ENCODE measurements around the gene FHAD1.

Gene FHAD1

DNA sequence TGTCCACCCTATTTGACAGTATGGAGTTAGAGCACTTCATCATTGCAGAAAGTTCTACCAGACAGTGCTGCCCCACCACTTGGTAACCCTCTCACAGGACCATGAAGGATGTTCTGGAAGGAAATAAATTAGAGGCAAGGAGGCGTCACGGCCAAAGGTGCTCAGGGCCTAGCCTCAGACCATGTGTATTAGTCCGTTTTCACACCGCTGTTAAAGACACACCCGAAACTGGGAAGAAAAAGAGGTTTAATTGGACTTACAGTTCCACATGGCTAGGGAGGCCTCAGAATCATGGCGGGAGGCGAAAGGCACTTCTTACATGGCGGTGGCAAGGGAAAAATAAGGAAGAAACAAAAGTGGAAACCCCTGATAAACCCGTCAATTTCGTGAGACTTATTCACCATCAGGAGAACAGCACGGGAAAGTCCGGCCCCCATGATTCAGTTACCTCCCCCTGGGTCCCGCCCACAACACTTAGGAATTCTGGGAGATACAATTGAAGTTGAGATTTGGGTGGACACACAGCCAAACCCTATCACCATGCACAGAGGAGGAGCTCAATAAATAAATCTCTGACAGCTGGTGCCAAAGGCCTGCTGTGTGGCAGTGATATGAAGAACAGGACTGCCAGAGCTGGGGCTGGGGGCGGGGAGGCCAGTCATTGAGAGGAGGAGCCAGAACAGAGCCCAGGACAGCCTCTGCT, 75.8 kb downstream of the FHAD1 start:
- Histone ChIP-seq H3K27me3 (ENCODE audit: control insufficient read depth, insufficient read depth, low read length) (no peaks in the 10 kb centered on the region), H3K9ac (ENCODE audit: low read length) (no peak overlapping the region), H3K4me3 (ENCODE audit: low read depth, low read length) (no peak overlapping the region), H3K9me3 (ENCODE audit: control insufficient read depth, insufficient read depth, low read depth, low read length) (no peaks in the 10 kb centered on the region), H3K4me1 (ENCODE audit: control insufficient read depth, insufficient read depth, low read length) (peaks cover 21% of the 10 kb centered on the region), H3K36me3 (ENCODE audit: control insufficient read depth, insufficient read depth, low read length) (no peaks in the 10 kb centered on the region), H3K27ac (ENCODE audit: low read depth, low read length) (no peak overlapping the region)

DNA sequence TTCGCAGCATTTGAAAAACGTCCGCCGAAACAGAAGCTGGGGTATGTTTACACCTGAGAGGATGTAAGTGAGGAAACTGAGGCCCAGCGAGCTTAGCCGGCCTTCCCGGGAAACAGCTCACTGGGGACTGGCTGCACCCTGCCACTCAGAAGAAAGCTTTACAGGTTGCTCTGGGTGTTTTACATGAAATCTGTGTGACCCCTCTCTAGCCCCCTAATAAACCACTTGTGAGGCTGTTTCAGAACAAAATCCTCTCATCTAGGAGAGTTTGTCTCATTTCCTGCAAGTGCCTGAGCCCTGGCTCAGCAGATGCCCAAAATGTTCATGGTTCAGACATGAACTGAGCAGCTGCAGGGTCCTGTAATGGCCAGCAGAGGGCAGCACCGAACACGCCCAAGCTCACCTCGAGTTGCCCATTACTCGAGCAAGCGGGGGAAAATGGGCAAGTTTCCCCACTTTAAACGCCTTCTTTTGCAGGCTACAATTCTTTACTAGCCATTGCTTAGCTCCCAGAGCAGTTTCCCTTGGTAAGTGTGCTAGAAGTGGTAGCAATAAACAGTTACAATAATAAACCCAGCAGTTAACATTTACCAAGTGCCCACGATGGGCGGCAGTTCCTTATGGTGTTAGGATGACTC, 76.4 kb downstream of the FHAD1 start:
- H3K4me3 ChIP-seq (ENCODE audit: low read depth, low read length) = no peak overlapping the region
- no peak overlapping the region for H3K27ac ChIP-seq (ENCODE audit: low read depth, low read length)
- H3K9me3 ChIP-seq (ENCODE audit: control insufficient read depth, insufficient read depth, low read depth, low read length) = no peaks in the 10 kb centered on the region
- H3K36me3 ChIP-seq (ENCODE audit: control insufficient read depth, insufficient read depth, low read length) = no peaks in the 10 kb centered on the region
- peaks cover 21% of the 10 kb centered on the region for H3K4me1 ChIP-seq (ENCODE audit: control insufficient read depth, insufficient read depth, low read length)
- H3K9ac ChIP-seq (ENCODE audit: low read length) = no peak overlapping the region
- H3K27me3 ChIP-seq (ENCODE audit: control insufficient read depth, insufficient read depth, low read length) = no peaks in the 10 kb centered on the region

DNA sequence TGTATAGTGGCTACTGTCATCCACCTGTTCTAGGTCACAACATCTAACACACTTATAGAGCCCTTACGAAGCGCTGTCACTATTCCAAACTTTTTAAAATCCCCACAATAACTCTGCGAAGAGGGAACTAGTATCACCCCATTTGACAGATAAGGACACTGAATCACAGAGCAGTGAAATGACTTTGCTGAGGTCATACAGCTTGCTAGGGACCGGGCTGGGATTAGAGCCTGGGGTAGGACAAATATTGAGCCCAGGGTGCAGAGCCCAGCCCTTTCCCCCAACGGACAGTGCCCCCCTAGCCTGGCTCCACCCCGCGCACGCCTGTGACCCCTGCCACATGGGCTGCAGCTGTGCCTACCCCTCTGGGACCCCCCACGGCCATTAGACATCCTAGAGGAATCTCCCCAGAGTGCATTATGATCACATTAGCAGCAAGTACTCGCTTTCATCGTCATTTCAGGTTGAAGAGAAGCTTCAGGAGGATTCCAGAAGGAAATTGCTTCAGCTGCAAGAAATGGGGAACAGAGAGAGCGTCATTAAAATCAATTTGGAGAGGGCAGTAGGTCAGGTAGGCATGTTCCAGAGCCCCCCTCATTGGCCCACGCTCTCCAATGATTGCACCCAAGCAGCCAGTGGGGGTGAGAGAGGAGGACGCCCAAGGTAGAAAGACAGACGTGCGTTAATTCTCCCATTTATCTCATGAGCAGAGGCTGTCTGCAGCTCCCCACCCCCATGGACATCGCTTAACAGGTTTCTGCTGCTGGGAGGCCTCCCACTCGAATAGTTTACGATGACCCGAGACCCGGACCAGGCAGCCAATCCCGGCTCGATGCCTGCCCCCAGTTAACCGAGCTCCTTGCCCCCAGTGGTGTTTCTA, 77.2 kb downstream of the FHAD1 start:
- no peak overlapping the region for H3K4me3 ChIP-seq (ENCODE audit: low read depth, low read length)
- peaks cover 21% of the 10 kb centered on the region for H3K4me1 ChIP-seq (ENCODE audit: control insufficient read depth, insufficient read depth, low read length)
- H3K27me3 ChIP-seq (ENCODE audit: control insufficient read depth, insufficient read depth, low read length) = no peaks in the 10 kb centered on the region
- no peaks in the 10 kb centered on the region for H3K36me3 ChIP-seq (ENCODE audit: control insufficient read depth, insufficient read depth, low read length)
- H3K9me3 ChIP-seq (ENCODE audit: control insufficient read depth, insufficient read depth, low read depth, low read length) = no peaks in the 10 kb centered on the region
- no peak overlapping the region for H3K27ac ChIP-seq (ENCODE audit: low read depth, low read length)
- H3K9ac ChIP-seq (ENCODE audit: low read length) = no peak overlapping the region

DNA sequence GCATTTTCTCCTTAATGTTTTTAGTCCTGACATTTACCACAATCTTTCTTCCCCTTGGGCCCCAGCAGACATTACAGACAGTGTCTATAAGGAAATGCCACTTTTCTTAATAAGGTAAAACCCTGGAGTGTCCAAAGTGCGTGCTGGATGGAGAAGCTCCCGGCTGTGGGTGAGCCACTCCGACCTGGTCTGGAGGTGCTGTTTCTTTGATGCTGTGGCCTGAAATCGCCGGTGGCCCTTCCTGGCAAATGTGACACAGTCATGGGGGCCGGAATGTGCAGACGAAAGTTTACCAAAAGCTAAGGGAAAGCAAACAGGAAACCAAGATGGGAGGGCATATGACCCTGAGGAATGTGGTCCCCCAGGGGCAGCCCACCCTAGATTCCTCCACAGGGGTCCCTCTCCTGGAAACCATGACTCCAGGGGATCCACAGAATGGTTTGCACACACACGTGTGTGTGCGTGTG, 77.9 kb downstream of the FHAD1 start:
- H3K9me3 ChIP-seq (ENCODE audit: control insufficient read depth, insufficient read depth, low read depth, low read length) = no peaks in the 10 kb centered on the region
- no peak overlapping the region for H3K4me3 ChIP-seq (ENCODE audit: low read depth, low read length)
- no peak overlapping the region for H3K9ac ChIP-seq (ENCODE audit: low read length)
- no peak overlapping the region for H3K27ac ChIP-seq (ENCODE audit: low read depth, low read length)
- H3K4me1 ChIP-seq (ENCODE audit: control insufficient read depth, insufficient read depth, low read length) = peaks cover 21% of the 10 kb centered on the region
- H3K36me3 ChIP-seq (ENCODE audit: control insufficient read depth, insufficient read depth, low read length) = no peaks in the 10 kb centered on the region
- H3K27me3 ChIP-seq (ENCODE audit: control insufficient read depth, insufficient read depth, low read length) = no peaks in the 10 kb centered on the region

DNA sequence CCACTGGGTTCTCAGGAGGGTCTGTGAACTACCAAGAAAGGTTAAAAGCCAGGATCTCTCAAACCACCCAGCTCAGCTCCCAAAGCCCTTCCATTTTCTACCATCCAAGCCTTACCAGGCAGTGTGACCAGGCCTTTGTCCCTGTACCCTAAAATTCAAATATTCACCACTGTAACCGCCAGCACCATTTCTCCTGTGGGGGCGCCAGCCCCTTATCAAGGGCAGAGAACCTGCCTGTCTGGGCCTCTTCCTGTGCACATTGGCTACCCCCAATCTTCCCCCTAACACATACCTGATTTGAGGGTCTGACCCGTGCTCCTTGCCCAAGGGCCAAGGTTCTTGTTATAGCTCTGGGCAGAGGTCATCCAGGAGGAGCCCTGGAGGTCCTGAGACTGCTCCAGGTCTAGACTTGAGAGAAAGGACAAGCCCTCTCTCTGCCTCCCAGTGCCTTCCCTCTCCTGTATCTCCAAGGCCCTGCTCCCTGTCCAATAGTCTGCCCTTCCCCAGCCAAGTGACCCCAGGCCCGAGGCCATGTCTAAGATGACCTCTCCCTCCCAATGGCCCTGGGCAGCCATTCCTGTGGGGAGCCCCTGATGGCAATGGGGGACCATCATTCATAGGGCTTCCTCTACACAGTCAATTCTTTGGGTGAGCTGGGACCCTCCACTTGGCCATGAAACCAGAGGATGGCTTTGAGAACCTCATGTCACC, 78.5 kb downstream of the FHAD1 start:
- H3K27ac ChIP-seq (ENCODE audit: low read depth, low read length) = no peak overlapping the region
- H3K4me1 ChIP-seq (ENCODE audit: control insufficient read depth, insufficient read depth, low read length) = peaks cover 21% of the 10 kb centered on the region
- H3K27me3 ChIP-seq (ENCODE audit: control insufficient read depth, insufficient read depth, low read length) = no peaks in the 10 kb centered on the region
- no peak overlapping the region for H3K4me3 ChIP-seq (ENCODE audit: low read depth, low read length)
- H3K9ac ChIP-seq (ENCODE audit: low read length) = no peak overlapping the region
- H3K36me3 ChIP-seq (ENCODE audit: control insufficient read depth, insufficient read depth, low read length) = no peaks in the 10 kb centered on the region
- no peaks in the 10 kb centered on the region for H3K9me3 ChIP-seq (ENCODE audit: control insufficient read depth, insufficient read depth, low read depth, low read length)

DNA sequence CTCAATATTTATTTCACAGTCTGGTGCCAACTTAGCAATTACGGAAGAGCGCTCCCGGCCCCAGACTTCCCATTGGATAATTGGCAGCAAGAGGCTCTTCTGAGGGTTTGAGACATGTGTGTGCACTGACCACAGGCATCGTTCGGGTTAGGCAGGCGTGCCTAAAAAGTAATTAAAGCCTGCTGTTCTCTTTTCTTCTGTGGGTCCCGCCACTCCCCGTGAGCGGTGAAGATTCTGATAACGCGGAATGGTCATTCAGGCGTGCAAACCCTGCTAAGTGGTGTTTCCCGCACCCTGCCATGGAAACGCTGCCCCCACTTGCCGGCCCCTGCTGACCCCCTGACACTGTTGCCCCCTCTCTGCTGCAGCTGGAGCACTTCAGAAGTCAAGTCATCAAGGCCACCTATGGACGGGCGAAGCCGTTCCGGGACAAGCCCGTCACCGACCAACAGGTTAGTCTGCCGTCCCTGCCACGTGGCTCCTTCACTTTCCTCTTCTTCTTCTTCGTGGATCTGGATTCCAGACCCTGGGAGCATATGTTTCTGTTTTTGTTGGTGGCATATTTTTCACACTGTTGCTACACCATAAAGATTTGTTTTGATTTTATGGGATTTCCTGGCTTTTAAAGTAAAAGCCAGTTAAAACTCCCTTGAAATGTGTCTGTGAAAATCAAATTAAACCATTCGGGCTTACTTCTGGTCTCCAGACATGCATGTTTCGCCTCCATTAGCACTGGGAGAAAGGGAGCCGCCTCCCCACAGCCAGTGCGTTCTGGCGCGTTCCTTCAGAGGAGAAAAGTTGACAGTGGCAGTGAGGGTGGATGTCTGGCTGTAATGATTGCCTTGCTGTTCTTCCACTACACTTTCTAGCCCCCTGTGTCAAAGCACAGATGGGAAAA, 79.9 kb downstream of the FHAD1 start:
- no peaks in the 10 kb centered on the region for H3K36me3 ChIP-seq (ENCODE audit: control insufficient read depth, insufficient read depth, low read length)
- no peak overlapping the region for H3K4me3 ChIP-seq (ENCODE audit: low read depth, low read length)

DNA sequence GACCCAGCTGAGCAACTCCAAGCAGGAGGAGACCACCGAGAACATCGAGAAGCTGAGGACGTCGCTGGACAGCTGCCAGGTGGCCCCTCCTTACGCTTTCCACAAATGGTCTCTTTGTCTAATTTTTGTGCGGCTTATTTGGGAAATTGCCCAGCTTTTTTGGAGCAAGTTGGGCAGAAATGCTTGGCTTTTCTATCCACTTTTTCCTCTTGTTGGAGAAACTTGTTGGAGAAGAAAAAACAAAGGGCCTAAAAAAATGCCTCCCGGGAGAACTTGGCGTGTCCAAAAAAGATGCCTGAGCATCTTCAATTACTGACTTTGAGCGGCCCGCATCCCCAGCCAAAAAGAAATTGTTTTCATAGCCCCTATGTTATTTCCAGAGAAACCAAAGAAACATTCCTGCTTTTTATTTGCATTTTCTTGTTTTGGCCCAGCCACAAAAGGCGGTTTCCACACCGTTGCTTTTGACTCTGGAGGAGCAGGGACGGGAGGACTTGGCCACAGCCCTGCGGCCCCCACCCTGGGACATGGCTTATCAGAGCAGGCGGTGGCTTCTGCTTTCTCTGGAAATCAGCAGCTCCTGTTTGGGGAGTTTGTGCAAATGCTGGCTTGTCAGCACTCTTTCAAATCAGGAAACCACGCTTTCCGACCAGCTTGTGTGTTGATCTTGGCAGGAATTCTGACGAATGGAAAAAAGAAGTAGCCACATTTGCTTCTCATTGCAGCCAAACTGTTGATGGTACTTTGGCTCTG, 81.5 kb downstream of the FHAD1 start:
- Histone ChIP-seq H3K27ac (ENCODE audit: low read depth, low read length) (no peak overlapping the region), H3K4me3 (ENCODE audit: low read depth, low read length) (no peak overlapping the region), H3K9ac (ENCODE audit: low read length) (no peak overlapping the region), H3K9me3 (ENCODE audit: control insufficient read depth, insufficient read depth, low read depth, low read length) (no peaks in the 10 kb centered on the region), H3K4me1 (ENCODE audit: control insufficient read depth, insufficient read depth, low read length) (peaks cover 14% of the 10 kb centered on the region; the same call in 1 of the 2 replicates), H3K27me3 (ENCODE audit: control insufficient read depth, insufficient read depth, low read length) (no peaks in the 10 kb centered on the region), H3K36me3 (ENCODE audit: control insufficient read depth, insufficient read depth, low read length) (no peaks in the 10 kb centered on the region)

More for the DNA sequence above, 79.9 kb downstream of the FHAD1 start:
- no peak overlapping the region for H3K9ac ChIP-seq (ENCODE audit: low read length)
- peaks cover 21% of the 10 kb centered on the region for H3K4me1 ChIP-seq (ENCODE audit: control insufficient read depth, insufficient read depth, low read length)
- no peaks in the 10 kb centered on the region for H3K9me3 ChIP-seq (ENCODE audit: control insufficient read depth, insufficient read depth, low read depth, low read length)
- no peaks in the 10 kb centered on the region for H3K27me3 ChIP-seq (ENCODE audit: control insufficient read depth, insufficient read depth, low read length)
- no peak overlapping the region for H3K27ac ChIP-seq (ENCODE audit: low read depth, low read length)

DNA sequence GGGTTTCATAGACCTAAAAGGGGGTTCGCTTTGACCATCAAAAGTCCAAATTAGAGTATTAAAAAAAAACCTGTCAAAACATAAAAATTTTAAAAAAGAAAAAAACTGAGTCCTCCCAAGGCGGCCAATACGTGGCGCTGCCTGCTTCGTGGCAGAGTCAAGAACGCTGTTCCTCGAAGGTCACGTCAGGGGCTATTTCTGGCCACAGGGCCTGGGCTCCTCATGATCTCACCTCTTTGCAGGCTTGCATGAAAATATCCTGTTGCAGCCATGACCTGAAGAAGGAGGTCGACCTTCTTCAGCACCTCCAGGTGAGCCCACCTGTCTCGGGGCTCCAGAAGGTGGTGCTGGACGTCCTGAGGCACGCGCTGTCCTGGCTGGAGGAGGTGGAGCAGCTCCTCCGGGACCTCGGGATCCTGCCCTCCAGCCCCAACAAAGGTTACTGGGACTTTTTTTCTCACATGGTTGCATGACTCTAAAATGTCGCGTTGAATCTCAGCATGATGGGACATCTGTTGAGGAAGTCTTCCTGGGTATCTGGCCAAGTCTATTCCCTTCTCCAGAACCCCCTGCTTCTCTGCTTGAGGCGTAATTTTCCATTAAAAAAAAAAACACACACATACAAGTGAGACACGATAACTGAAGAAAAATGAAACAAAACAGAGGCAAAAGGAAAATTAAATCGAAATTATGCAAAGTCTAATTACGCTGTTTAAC, 82.2 kb downstream of the FHAD1 start:
- Histone ChIP-seq H3K36me3 (ENCODE audit: control insufficient read depth, insufficient read depth, low read length) (no peaks in the 10 kb centered on the region), H3K9ac (ENCODE audit: low read length) (no peak overlapping the region), H3K27ac (ENCODE audit: low read depth, low read length) (no peak overlapping the region), H3K4me1 (ENCODE audit: control insufficient read depth, insufficient read depth, low read length) (peaks cover 9% of the 10 kb centered on the region; the same call in 1 of the 2 replicates), H3K9me3 (ENCODE audit: control insufficient read depth, insufficient read depth, low read depth, low read length) (no peaks in the 10 kb centered on the region), H3K4me3 (ENCODE audit: low read depth, low read length) (no peak overlapping the region), H3K27me3 (ENCODE audit: control insufficient read depth, insufficient read depth, low read length) (no peaks in the 10 kb centered on the region)

DNA sequence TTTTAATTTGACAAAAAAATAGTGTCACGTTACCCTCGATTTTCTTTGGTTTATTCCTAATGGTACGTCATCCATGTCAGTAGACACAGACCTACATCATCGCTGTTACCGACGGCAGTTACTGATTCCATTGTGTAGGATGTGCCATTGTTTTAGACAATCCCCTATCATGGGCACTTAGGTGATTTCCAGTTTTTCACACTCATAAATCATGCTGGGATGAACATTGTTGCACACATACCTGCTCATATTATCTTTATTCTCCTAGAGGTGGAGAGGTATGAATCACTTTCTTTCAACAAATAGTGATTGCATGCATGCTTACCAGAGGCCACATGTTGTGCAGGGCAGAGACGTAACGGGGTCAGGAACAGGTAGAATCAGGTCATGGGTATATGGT, 83.0 kb downstream of the FHAD1 start:
- H3K27ac ChIP-seq (ENCODE audit: low read depth, low read length) = no peak overlapping the region
- H3K4me3 ChIP-seq (ENCODE audit: low read depth, low read length) = no peak overlapping the region
- H3K9me3 ChIP-seq (ENCODE audit: control insufficient read depth, insufficient read depth, low read depth, low read length) = no peaks in the 10 kb centered on the region
- no peak overlapping the region for H3K9ac ChIP-seq (ENCODE audit: low read length)
- H3K36me3 ChIP-seq (ENCODE audit: control insufficient read depth, insufficient read depth, low read length) = no peaks in the 10 kb centered on the region
- H3K27me3 ChIP-seq (ENCODE audit: control insufficient read depth, insufficient read depth, low read length) = no peaks in the 10 kb centered on the region
- H3K4me1 ChIP-seq (ENCODE audit: control insufficient read depth, insufficient read depth, low read length) = peaks cover under 1% of the 10 kb centered on the region; the same call in 1 of the 2 replicates

Measured in HUES6 (cell line).